Common myeloid progenitor, CD34-positive (primary cell): ENCODE data around the gene UBE3B.

Source experiments
- CTCF ChIA-PET: fragments of 350-600 bp; sonication (Branson Sonifier 250); formaldehyde crosslinking; loops from one replicate; lab custom pipeline; 2021; ENCODE audit warnings: antibody characterized with exemption; lab: Charles Lee
- POLR2A ChIA-PET: fragments of 350-600 bp; sonication (Branson Sonifier 250); formaldehyde crosslinking; loops from one replicate; lab custom pipeline; 2021; ENCODE audit warnings: antibody characterized with exemption; lab: Charles Lee
- DNase-seq, 3 donors: peaks; one replicate each; pipeline versions ENCODE4 v3.0.0 to v3.0.0-alpha.2; 2013
- H3K27ac ChIP-seq, 2 experiments: 1 replicate in 1 of 2; 2 replicates in 1 of 2; pipeline ENCODE4 v1.7.0; 2013; ENCODE audit warnings: inconsistent platforms in 2 of 2, low read length in 2 of 2, mild to moderate bottlenecking in 2 of 2, low read depth in 1 of 2, moderate library complexity in 1 of 2; ENCODE audit not compliant: severe bottlenecking in 2 of 2, insufficient read depth in 1 of 2, poor library complexity in 1 of 2
- H3K27me3 ChIP-seq, 5 experiments: replicated peaks in 2 of 5; 1 replicate in 3 of 5; 2 replicates in 2 of 5; pipeline versions ENCODE4 v1.6.1 to v1.7.0; 2013; ENCODE audit warnings: low read length in 4 of 5, mild to moderate bottlenecking in 2 of 5, moderate library complexity in 2 of 5, inconsistent platforms in 1 of 5; ENCODE audit not compliant: insufficient read depth in 5 of 5, control insufficient read depth in 4 of 5
- H3K36me3 ChIP-seq, 4 experiments: 1 replicate in 2 of 4; 2 replicates in 2 of 4; pipeline versions ENCODE4 v1.6.1 to v1.7.0; 2013; ENCODE audit warnings: low read length in 3 of 4, control low read depth in 1 of 4, mild to moderate bottlenecking in 1 of 4; ENCODE audit not compliant: control insufficient read depth in 4 of 4, insufficient read depth in 4 of 4
- H3K4me1 ChIP-seq, 4 experiments: 1 replicate in 3 of 4; 2 replicates in 1 of 4; pipeline versions ENCODE4 v1.6.1 to v1.7.1; 2013; ENCODE audit warnings: low read length in 3 of 4, mild to moderate bottlenecking in 3 of 4, control low read depth in 1 of 4, inconsistent platforms in 1 of 4, moderate library complexity in 1 of 4; ENCODE audit not compliant: control insufficient read depth in 4 of 4, insufficient read depth in 4 of 4; ENCODE audit errors: control extremely low read depth in 1 of 4
- H3K4me3 ChIP-seq, 7 experiments: 1 replicate in 4 of 7; 2 replicates in 3 of 7; pipeline versions ENCODE4 v1.5.1 to v1.7.0; 2013; ENCODE audit warnings: mild to moderate bottlenecking in 7 of 7, low read length in 6 of 7, moderate library complexity in 6 of 7, inconsistent platforms in 2 of 7, low read depth in 2 of 7, control low read depth in 1 of 7; ENCODE audit not compliant: insufficient read depth in 4 of 7, control insufficient read depth in 1 of 7; ENCODE audit errors: extremely low read depth in 1 of 7
- H3K9me3 ChIP-seq, 5 experiments: 1 replicate in 4 of 5; 2 replicates in 1 of 5; pipeline versions ENCODE4 v1.6.1 to v1.7.1; 2013; ENCODE audit warnings: low read length in 4 of 5, mild to moderate bottlenecking in 2 of 5, inconsistent platforms in 1 of 5, low read depth in 1 of 5, moderate library complexity in 1 of 5; ENCODE audit not compliant: control insufficient read depth in 4 of 5, insufficient read depth in 2 of 5; ENCODE audit errors: control extremely low read depth in 1 of 5
- WGBS: methylation state at CpG from one replicate; pipeline ENCODE4 v1.1.5; 2013; ENCODE audit not compliant: insufficient coverage; 5-methylcytosine and 5-hydroxymethylcytosine counted together

UBE3B gene

DNA sequence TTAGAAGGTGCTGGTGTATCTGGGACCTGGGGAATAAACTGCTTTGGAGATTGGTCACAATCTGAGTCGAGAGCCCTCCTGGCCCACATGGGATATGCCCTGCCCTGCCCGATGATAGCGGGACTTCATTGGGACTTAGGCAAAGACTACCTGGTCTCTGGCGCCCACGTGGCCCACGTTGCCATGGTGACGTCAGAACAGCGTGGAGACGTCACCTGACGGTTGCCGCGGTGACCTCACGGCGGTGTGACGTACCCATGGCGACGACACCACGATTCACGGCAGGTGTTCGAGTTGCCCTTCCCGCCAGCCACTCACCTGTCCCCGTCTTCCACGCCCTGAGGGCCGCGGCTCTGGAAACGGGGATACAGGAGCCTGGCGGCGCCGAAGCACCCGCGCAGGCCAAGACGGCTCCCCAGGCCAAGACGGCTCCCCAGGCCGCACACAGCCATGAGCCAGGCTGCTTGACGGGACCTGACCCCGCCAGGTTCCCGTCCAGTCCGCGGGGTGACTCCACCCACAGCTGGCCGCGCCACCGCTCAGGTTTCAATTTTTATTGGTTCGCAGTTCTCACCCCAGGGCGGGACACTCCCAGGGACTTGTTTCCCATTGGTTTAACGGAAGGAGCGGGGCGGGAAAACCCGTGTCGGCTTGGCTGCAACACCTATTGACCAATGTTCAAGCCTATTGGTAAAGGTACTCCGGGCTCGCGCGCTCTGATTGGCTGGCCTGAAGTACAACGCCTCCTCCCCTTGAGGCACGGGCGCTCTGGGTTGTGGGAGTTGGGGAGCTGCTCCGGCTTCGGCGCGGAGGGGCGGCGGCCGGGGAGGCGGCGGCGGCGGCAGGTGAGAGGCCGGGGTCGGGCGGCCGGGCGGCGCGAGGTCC is 95.8 kb downstream of the UBE3B start, which contains the start of the genes MMAB and MVK:
MMAB (minus strand) TSS at position 476 of the 885 bp plus-strand sequence; CDS start at position 452, 24 bp downstream.
MVK (plus strand) TSS at position 766 of the 885 bp plus-strand sequence. CDS start 1,029 bp downstream, outside the sequence.
- H3K36me3 ChIP-seq: peaks cover 3 to 56% (median 20%) of the 10 kb centered on the region in 4 experiments
- no peaks in the 10 kb centered on the region for H3K27me3 ChIP-seq
- peak within 1 kb of the TSS; percentile 67 to 91 (median 81) for H3K4me3 ChIP-seq
- peak; percentile 99 for DNase-seq
- H3K27ac ChIP-seq: peak within 1 kb of the TSS; percentile 78 to 93
- ChIA-PET POLR2A (no interaction called here), CTCF (interaction anchor here (1.0 to 3.0 kb wide), 4 partner anchors 19 to 141 kb away, joined by 3 to 14 read pairs (median 3); partner anchors contain the start of gene FAM222A)
- H3K9me3 ChIP-seq: no peaks in the 10 kb centered on the region
- H3K4me1 ChIP-seq: peaks cover 7 to 30% (median 15%) of the 10 kb centered on the region in 4 experiments
- under 1% methylated on average over 64 of the region's 74 CpGs for WGBS

DNA sequence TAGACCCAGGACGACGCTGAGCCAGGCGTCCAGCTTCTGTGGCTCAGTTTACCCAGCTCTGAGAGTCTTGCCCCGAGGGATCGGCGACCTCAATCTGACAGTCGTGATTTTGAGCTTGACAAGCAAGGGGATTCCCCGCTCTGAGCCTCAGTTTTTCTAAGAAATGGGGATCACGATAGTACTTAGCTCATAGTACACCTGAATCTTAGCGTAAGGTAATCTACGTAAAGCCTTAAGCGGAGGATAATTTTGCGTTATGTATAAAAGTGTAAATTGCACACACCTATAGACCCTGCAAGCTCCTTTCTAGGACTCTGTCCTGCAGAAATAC is 96.4 kb downstream of the UBE3B start:
- POLR2A ChIA-PET: no interaction called here
- H3K36me3 ChIP-seq: peaks cover 2 to 58% (median 20%) of the 10 kb centered on the region in 4 experiments
- H3K4me1 ChIP-seq: peaks cover 7 to 30% (median 15%) of the 10 kb centered on the region in 4 experiments
- DNase-seq: peak in 1 of 3 donors; percentile 58
- 1% methylated on average over 7 of the region's 13 CpGs for WGBS
- no peaks in the 10 kb centered on the region for H3K9me3 ChIP-seq
- CTCF ChIA-PET: interaction anchor here (0.7 to 3.0 kb wide), 6 partner anchors 10 to 140 kb away, joined by 3 to 14 read pairs (median 3); partner anchors contain the start of gene FAM222A
- H3K4me3 ChIP-seq: peak overlapping the region; percentile 67 to 91 (median 81)
- H3K27ac ChIP-seq: peak overlapping the region in 1 of 2 experiments; percentile 72
- H3K27me3 ChIP-seq: no peaks in the 10 kb centered on the region

DNA sequence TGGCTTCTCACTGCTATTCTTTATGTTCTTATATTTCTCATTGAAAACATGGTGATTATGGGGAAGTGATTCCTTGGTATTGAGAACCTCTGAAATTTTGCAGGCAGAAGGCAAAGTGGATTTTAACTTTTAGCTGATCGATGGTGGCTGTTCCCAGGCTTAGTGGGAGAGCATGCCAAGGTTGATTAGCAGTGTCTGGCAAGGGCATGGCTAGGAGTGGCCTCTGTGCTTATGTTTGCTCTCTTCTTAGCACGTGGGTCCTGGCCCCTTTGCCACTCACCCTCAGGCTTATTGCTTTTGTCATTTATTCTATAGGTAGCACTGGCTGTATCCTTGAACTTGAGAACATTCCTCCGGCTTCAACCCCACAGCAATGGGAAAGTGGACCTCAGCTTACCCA is 98.2 kb downstream of the UBE3B start:
- no peaks in the 10 kb centered on the region for H3K27me3 ChIP-seq
- H3K9me3 ChIP-seq: no peaks in the 10 kb centered on the region
- H3K36me3 ChIP-seq: peaks cover 3 to 60% (median 24%) of the 10 kb centered on the region in 4 experiments
- peaks cover 7 to 30% (median 15%) of the 10 kb centered on the region in 4 experiments for H3K4me1 ChIP-seq
- ChIA-PET POLR2A (no interaction called here), CTCF (interaction anchor here (0.9 kb wide), 3 partner anchors 19 to 24 kb away, joined by 3 read pairs; no protein-coding TSS in a partner anchor)
- DNase-seq: no peak
- 93% methylated on average over 3 of the region's 3 CpGs for WGBS
- no peak overlapping the region for H3K27ac ChIP-seq
- no peak overlapping the region for H3K4me3 ChIP-seq

DNA sequence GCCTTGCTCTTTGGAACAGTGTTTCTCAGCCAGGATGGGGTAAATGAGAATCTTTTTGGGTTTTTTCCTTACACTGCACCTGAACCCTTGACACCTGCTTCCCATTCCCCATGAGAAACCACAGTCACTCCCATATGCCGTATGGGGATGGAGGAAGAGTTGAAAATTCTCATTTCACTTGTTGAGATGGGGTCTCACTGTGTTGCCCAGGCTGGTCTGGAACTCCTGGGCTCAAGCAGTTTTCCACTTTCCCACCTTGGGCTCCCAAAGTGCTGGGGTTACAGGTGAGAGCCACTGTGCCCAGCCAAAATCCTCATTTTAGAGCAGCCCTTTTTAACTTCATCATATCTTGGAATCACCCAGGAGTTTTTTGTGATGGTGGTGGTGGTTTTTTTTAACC is 99.9 kb downstream of the UBE3B start:
- WGBS: 88% methylated on average over 1 of the region's 1 CpG
- Histone ChIP-seq H3K27me3 (no peaks in the 10 kb centered on the region), H3K9me3 (no peaks in the 10 kb centered on the region), H3K36me3 (peaks cover 3 to 70% (median 33%) of the 10 kb centered on the region in 4 experiments), H3K27ac (peak overlapping the region in 1 of 2 experiments; percentile 36), H3K4me1 (peaks cover 7 to 23% (median 14%) of the 10 kb centered on the region in 4 experiments), H3K4me3 (no peak overlapping the region)
- ChIA-PET POLR2A (no interaction called here), CTCF (interaction anchor here (1.4 kb wide), 1 partner anchor 134 kb away, joined by 4 read pairs; no protein-coding TSS in a partner anchor)
- DNase-seq: no peak

DNA sequence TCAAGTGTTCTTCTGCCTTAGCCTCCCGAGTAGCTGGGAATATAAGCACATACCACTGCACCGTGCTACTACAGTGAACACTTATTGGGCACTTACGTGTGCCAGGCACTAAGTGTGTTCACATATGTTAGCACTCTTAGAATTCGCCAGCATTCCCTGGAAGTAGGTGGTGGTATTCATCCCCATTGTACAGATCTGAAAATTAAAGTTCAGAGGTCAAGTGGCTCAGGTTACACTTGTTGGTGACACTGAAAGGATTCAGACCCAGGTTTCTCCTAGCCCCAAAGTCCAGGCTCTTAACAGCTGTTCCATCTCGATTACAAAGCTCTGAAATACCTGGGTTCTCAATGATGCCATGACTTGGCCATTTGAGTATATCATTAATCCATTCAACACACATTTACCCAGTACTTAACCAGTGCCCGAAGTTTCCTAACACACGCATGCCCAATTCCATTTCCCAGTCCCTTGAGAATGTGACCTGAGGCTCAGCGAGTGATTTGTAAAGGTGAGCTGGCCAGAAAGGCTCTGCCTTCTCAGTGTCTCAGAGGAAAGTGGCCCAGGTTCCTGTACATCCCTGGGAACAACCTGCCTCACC is 101.0 kb downstream of the UBE3B start:
- CTCF ChIA-PET: interaction anchor here (1.4 kb wide), 1 partner anchor 133 kb away, joined by 4 read pairs; no protein-coding TSS in a partner anchor
- Histone ChIP-seq H3K9me3 (no peaks in the 10 kb centered on the region), H3K27me3 (no peaks in the 10 kb centered on the region), H3K36me3 (peaks cover 3 to 74% (median 35%) of the 10 kb centered on the region in 4 experiments), H3K4me3 (no peak overlapping the region), H3K27ac (no peak overlapping the region), H3K4me1 (peaks cover 3 to 15% (median 7%) of the 10 kb centered on the region in 4 experiments)
- POLR2A ChIA-PET: no interaction called here
- 91% methylated on average over 8 of the region's 8 CpGs for WGBS
- no peak for DNase-seq

DNA sequence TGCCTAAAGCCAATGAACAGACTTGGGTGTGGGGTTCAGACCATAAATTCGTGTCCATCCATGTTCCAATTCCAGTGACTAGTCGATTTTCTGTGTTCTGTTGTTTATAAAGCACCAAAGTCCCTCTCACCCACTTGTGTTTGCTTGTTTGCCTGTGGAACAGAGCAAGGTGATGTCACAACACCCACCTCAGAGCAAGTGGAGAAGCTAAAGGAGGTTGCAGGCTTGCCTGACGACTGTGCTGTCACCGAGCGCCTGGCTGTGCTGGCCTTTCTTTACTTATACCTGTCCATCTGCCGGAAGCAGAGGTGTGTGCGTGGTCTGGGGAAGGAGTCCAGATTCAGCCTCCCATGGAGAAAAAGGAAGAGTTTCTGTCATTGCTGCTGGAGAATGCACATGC is 102.2 kb downstream of the UBE3B start:
- H3K27ac ChIP-seq: no peak overlapping the region
- H3K4me3 ChIP-seq: no peak overlapping the region
- peaks cover 3 to 84% (median 37%) of the 10 kb centered on the region in 4 experiments for H3K36me3 ChIP-seq
- 96% methylated on average over 5 of the region's 7 CpGs for WGBS
- peaks cover 0 to 8% (median under 1%) of the 10 kb centered on the region in 4 experiments for H3K4me1 ChIP-seq
- CTCF ChIA-PET: no interaction called here
- no peak for DNase-seq
- H3K9me3 ChIP-seq: no peaks in the 10 kb centered on the region
- H3K27me3 ChIP-seq: no peaks in the 10 kb centered on the region
- POLR2A ChIA-PET: no interaction called here
